Cortex of kidney (tissue), 1 donor: ENCODE data around the gene SLC16A8.
"Not testable (repeated sequence)": the region's sequence is repeated elsewhere in the genome, so short reads cannot be mapped to it uniquely, and the experiment has no call there.

Source experiments
- DNase-seq: peaks from one replicate; lab custom pipeline; 2025; lab: John Stamatoyannopoulos, UW

Gene SLC16A8

DNA sequence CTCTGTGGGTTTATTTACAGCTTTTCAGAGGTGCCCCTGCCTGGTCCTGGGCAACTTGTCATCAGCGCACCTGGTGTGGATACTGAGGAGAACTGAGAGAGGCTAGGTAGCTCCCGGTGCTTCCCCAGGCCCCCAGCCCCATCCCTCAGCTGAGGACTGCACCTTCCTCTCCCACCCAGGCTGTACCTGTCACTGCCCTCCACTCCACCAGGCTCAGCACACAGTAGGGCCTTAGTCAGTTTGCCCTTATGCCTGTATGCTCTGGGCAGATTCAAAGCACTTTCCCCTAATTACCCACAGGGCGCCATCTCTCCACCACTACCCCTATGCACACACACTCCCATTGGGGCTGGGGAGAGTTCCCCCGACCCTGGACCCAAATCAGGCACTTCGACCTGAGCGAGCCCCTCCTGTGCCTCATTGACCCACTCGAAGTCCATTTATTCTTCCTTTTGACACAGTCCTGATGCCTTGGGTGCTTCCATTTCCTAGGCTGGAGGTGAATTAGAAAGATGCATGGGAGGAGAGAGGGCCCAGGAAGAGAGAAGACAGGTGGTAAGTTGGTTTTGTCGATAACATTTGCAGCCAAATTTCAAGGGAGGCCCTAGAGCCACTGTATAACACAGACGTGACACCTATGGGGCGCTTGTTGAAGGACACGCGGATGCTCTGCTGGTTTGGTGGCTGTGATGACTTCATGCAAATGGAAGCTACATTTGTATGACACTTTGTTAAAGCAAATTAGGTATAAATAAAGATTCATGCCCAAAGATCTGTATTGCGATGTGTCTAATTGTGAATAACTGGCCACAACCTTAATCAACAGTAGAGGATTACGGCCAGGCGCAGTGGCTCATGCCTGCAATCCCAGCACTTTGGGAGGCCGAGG, 40.6 kb downstream of the SLC16A8 start:
- no peak for DNase-seq

GRCh38 chr22:38042488-38042790, 41.5 kb downstream of the SLC16A8 start:
- DNase-seq, result no peak

GRCh38 chr22:38041760-38042487, 42.1 kb downstream of the SLC16A8 start:
- DNase-seq, result no peak

- DNase-seq, result no peak
Observed at GRCh38 chr22:38040953-38041759, 42.8 kb downstream of the SLC16A8 start.

DNA sequence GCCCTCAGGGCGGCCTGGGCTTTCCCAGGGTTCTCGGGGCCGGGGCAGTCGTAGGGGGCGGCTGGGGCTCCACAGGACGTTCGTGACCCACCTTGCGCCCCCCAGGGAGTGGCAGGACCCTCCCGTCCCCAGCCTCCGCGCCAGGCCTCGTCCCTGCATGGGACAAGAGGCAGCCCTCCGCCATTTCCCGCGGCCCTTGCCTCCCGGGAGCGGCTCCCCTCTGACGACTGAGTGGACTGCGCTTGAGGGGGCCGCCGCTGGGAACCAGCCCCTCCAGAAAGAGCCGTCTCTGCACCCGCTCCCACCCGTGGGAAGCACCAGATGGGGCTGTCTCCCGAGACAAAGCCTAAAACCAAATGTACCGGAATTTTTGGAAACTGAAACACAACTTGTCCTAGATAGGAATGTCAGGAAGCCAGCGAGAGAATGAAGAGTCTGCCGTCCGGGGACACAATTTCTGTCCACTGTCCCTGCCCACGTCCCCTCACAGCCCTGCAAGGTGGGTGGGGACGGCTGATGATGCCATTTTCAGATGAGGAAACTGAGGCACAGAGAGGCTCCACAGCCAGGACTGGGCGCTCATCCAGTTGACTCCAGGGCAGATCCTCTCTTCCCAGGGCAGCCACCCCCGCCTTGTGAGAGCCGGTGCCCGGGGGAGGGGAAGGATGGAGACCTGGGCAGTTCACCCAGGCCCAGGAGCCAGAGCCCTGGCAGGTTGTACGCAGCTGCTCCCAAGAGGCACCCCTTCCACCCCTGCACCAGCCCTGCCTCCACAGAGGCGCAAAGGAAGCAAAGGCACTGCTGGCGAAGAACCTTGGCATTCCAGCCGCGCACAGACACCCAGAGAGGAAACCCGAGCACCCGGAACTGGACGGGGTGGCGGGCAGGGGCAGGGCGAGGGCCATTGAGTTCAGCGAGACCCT, 44.8 kb downstream of the SLC16A8 start:
- no peak for DNase-seq

DNA sequence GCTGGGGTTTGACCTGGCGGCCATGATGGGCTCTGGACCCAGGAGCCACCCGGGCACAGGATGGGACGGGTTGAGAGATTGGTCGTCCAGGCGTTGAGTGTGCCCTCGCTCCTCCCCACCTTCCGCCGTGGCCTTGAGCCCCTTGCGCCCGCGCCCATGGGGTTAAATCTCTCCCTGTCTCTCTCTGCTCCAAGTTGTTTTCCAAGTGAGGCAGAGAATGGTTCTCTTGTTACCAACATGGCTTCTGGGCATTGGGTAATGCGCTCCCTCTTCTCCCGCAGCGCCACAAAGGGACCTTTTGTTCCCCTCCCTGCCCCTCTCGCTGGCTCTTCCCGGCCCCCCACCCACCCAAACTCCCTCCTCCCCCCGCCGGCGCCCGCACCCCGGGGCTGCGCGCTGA, 45.6 kb downstream of the SLC16A8 start:
- no peak for DNase-seq

DNA sequence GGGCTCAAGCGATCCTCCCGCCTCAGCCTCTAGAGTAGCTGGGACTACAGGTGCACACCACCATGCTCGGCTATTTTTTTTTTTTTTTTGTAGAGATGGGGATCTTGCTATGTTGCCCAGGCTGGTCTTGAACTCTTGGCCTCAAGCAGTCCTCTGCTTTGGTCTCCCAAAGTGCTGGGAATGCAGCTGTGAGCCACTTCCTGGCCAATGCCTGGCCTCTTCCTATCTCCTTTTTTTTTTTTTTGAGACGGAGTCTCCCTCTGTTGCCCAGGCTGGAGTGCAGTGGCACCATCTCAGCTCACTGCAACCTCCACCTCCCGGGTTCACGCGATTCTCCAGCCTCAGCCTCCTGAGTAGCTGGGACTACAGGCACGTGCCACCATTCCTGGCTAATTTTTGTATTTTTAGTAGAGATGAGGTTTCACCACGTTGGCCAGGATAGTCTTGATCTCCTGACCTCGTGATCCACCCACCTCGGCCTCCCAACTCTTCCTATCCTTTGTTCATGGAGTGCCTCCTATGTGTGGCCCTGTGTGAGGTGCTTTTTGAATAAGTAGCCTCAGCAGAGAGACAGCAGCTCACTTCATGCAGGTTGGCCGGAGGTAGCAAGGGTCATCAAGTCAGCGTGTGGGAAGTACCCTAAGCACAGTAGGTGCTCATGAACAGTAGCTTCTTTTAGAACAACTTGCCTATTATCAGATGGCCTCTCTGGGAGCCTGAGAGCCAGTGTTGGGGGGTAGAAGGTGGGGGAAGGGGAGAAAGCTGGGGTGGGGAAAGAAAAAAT, 46.4 kb downstream of the SLC16A8 start:
- DNase-seq, result not testable (repeated sequence)

DNA sequence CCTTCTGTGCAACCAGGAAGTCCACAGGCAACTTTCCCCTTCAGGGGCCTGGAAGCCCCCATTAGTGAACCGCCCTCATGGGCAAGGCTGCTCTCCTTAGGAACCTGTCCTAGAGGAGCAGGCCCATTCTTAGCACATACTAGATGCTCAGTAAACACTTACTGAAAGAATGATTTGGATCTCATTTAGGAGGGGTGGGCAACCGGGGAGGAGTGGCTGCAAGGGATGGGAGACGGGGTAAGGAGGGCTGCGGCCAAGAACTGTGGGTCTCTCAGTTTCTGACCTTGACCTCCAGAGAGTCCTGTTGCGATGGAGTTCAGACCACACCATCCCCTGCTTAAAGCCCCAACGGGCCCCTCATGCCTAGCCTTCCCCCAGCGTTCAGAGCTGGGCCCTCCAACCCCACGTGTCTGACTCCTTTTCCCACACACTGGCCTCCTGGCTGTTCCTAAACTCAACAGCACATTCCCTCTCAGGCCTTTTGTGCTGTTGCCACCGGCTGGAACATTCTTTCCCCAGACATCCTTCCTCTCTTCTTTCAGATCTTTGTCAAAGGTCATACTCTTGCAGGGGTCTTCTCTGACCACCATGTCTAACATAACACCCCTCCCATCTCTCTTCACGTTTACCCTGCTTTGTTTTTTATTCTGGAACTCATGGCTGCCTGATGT, 47.5 kb downstream of the SLC16A8 start:
- no peak for DNase-seq

GRCh38 chr22:38035530-38035885, 48.5 kb downstream of the SLC16A8 start:
- DNase-seq, result no peak

DNA sequence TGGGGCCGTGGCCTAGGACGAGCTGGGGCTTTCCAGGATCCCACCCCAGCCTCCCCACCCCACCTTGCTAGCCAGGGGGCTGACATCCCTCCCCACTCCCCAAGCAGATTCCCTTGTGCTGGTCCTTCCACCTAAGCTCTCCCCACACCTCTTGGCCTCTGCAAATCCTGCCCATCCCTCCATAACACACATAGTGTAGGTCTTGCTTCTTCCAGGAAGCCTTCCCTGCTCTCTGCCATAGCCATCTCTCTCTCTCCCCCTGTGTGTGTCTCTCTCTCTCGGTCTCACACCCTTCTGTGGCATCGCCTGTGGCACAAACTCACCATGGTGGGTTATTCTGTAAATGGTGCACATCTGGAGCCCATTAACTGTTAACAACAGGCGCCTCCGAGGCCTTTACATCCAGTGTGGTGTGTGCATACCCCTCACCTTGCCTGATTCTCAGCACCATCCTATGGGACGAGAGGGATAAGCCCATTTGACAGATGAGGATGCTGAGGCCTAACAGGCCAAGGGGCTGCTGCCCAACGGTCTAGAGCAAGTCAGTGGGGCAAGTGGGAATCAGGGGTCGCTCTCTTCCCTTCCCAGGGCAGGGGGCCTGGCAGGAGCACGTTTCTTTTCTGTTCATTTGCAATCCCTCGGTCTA, 49.0 kb downstream of the SLC16A8 start:
- no peak for DNase-seq

GRCh38 chr22:38034278-38034882, 49.6 kb downstream of the SLC16A8 start:
- DNase-seq, result no peak

DNA sequence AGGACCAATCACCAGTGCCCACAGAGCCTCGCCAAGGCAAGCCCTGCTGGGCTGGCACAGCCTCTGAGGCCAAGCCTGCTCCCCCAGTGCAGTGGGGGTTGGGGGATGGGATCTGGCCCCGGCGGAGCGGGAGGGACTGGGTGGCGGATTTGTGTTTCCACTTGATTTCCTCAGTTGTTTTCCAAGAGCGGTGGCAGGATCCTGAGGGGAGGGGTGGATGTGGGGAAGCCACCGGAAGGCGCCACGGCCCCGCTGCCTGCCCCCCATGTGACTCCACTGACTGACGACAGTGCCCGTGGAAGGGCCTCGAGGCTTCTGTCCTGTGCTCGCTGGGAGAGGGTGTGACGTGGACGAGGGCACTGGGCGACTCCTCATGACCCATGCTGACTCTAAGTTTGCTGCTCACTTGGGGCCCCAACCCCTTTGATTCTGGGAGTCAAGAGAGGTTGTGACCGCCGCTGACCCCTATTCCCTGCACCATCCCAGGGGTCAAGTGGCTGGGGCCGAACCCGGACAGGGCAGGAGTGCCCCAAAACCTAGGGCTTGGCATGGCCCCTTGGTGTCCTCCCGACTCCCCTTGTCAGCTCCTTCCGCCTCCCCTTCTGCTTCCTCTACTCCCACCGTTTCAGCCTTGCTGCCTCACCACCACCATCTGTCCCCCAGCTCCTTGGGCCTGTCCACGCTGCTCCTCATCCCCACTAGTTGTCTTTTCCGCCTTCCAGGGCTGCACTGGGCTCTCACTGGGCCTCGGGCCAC, 50.3 kb downstream of the SLC16A8 start:
- no peak for DNase-seq

DNA sequence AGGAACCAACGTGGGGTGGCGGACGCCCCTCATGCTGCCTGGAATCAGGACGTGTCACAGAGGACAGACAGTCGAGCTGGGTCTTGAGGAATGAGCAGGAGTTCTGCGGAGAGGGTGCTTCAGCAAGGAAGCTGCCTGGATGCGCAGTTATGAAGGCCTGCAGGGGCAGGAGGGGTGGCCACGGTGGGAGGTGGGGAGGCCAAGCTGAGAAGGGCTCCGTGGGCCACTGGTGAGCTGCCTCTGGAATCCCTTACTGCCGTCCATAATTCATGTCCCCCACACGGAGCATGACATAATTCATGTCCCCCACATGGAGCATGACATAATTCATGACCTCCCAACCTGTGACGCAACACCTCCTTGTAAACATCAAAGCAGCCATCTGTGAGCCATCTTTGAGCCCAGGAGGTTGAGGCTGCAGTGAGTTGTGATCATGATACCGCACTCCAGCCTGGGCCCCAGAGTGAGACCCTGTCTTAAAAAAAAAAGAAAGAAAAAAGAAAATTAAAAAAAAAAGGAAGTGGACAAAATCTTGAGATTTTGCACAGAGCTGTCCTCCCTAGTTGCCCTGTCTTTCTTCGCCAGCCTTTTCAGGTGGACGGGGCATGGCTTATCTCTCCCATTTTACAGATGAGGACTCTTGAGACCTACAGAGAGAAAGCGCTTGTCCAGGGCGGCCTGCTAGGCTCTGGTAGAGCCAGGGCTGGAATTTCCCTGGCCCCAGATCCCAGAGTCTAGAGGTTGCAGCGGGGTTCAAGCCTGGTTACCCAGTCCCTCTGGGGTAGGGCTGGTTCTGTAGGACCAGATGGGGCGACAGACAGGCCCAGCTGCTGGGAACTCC, 51.1 kb downstream of the SLC16A8 start:
- no peak for DNase-seq

GRCh38 chr22:38031491-38031890, 52.5 kb downstream of the SLC16A8 start:
- DNase-seq, result no peak

GRCh38 chr22:38030311-38031133, 53.5 kb downstream of the SLC16A8 start:
- DNase-seq, result no peak

DNA sequence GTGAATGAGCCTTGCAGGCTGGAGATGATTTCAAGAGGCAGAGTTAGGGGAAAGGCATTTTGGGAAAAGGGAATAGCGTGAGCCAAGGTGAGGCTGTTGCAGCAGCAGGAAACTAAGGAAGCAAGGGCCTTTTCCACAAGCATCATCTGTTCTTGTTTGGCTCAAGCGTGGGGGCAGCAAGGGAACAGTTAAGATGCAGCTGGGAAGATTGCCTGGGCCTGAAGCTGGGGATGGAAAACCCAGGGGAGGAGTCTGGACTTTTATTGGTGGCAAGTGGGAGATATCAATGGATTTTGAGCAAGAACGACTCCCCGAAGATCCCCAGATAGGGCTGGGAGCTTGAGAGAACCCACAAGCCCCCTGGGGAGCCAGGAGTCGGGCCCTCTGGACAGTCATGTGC, 54.1 kb downstream of the SLC16A8 start:
- no peak for DNase-seq

DNA sequence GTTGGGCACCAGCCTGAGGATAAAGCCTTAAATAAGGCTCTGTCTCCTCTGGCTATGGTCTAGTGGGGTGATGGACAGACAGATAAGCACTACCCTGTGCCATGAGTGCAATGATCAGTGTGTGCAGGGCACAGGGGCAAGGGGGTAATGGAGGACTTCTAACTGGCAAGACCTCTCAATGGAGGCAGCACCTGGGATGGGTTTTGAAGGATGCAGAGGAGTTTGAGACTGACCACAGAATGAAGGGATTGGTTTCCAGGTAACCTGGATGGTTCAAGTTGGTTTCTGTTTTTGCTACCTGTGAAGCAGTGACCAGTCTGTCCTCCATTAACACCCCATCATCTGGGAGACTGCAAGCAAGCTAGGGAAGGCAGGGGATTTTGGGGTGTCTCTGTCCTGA, 54.6 kb downstream of the SLC16A8 start:
- no peak for DNase-seq
